Measurements from ENCODE around the gene IGLL5.
"Not testable (repeated sequence)": the region's sequence is repeated elsewhere in the genome, so short reads cannot be mapped to it uniquely, and the experiment has no call there.

Gene IGLL5

DNA sequence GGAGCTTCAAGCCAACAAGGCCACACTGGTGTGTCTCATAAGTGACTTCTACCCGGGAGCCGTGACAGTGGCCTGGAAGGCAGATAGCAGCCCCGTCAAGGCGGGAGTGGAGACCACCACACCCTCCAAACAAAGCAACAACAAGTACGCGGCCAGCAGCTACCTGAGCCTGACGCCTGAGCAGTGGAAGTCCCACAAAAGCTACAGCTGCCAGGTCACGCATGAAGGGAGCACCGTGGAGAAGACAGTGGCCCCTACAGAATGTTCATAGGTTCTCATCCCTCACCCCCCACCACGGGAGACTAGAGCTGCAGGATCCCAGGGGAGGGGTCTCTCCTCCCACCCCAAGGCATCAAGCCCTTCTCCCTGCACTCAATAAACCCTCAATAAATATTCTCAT, 18.8 kb downstream of the IGLL5 start:
- H2AFZ ChIP-seq (ENCODE audit: low read depth, low read length); H2BK15ac ChIP-seq (ENCODE audit: low read depth, poor library complexity, severe bottlenecking); H2BK12ac ChIP-seq (ENCODE audit: low read length in 2 of 2); H3K14ac ChIP-seq (ENCODE audit: low read length in 2 of 2); H2AK5ac ChIP-seq (ENCODE audit: low read length, severe bottlenecking); H3K4me3 ChIP-seq (ENCODE audit: insufficient read depth in 1 of 2, low read depth in 1 of 2, low read length in 2 of 2); H3K4me1 ChIP-seq (ENCODE audit: control insufficient read depth, insufficient read depth, low read depth, low read length); H4K8ac ChIP-seq (ENCODE audit: low read length); H3K9me3 ChIP-seq (ENCODE audit: control insufficient read depth, low read length); H3K9ac ChIP-seq (ENCODE audit: low read length); H2BK5ac ChIP-seq (ENCODE audit: low read depth, low read length, poor library complexity, severe bottlenecking); DNase-seq; H2BK120ac ChIP-seq (ENCODE audit: low read depth, low read length); H3K27ac ChIP-seq (ENCODE audit: low read length, poor library complexity, severe bottlenecking); H3K4ac ChIP-seq (ENCODE audit: low read depth in 1 of 2, low read length in 2 of 2); H3K23ac ChIP-seq (ENCODE audit: low read length in 2 of 2); H3K79me1 ChIP-seq (replicated peaks; ENCODE audit: low read length, poor library complexity, severe bottlenecking); H3K4me2 ChIP-seq (ENCODE audit: low read length, poor library complexity, severe bottlenecking); H3K36me3 ChIP-seq (ENCODE audit: control insufficient read depth in 1 of 2, insufficient read depth in 2 of 2, low read depth in 1 of 2, low read length in 2 of 2); H4K91ac ChIP-seq (ENCODE audit: low read length); H3K18ac ChIP-seq (ENCODE audit: low read depth in 1 of 2, low read length in 2 of 2): not testable (repeated sequence)
- WGBS, result 80% methylated on average over 1 of the region's 10 CpGs
- peaks cover 0 to 58% of the 10 kb centered on the region in 2 experiments for H3K27me3 ChIP-seq (ENCODE audit: control insufficient read depth in 1 of 2, insufficient read depth in 1 of 2, low read length in 2 of 2)

DNA sequence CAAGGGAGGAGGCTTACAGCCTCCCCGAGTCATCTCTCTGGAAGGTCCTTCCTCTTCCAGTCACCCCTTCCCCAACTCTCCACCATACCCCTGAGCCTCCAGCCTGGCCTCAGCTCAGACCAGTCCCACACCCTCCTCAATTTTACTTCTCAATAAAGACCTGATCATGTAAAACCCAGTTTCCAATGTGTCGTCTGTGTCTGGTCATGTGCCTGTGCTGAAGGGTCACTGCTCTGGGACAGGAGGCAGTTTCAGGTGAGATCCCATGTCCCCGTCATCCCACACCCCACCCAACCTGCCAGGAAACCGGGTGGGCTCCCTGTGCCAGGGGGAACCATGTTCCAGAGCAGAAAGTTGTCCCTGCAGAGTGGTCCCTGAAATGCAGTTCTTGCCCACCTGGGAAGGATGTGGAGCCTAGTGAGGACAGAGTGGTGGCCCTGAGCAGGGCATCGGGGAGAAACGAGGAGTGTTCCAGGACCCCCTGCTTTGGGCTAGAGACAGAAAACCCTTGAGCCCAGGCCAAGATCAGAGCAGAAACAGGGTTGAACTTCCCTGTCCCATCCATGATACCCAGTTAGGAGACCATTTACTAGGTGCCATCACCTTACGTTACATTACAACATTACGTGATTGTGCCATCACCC, 19.4 kb downstream of the IGLL5 start:
- no peak overlapping the region for H3K23ac ChIP-seq (ENCODE audit: low read length in 2 of 2)
- H3K36me3 ChIP-seq (ENCODE audit: control insufficient read depth in 1 of 2, insufficient read depth in 2 of 2, low read depth in 1 of 2, low read length in 2 of 2), result no peaks in the 10 kb centered on the region
- H3K4me3 ChIP-seq (ENCODE audit: insufficient read depth in 1 of 2, low read depth in 1 of 2, low read length in 2 of 2), result no peak overlapping the region
- no peak overlapping the region for H2BK12ac ChIP-seq (ENCODE audit: low read length in 2 of 2)
- H3K4me2 ChIP-seq (ENCODE audit: low read length, poor library complexity, severe bottlenecking), result no peak overlapping the region
- H3K18ac ChIP-seq (ENCODE audit: low read depth in 1 of 2, low read length in 2 of 2), result no peak overlapping the region
- no peak for DNase-seq
- H3K4me1 ChIP-seq (ENCODE audit: control insufficient read depth, insufficient read depth, low read depth, low read length), result no peaks in the 10 kb centered on the region
- no peak overlapping the region for H3K14ac ChIP-seq (ENCODE audit: low read length in 2 of 2)
- no peaks in the 10 kb centered on the region for H3K79me1 ChIP-seq (replicated peaks; ENCODE audit: low read length, poor library complexity, severe bottlenecking)
- H3K27me3 ChIP-seq (ENCODE audit: control insufficient read depth in 1 of 2, insufficient read depth in 1 of 2, low read length in 2 of 2), result peaks cover 0 to 56% of the 10 kb centered on the region in 2 experiments
- WGBS, result 76% methylated on average over 7 of the region's 8 CpGs
- H3K4ac ChIP-seq (ENCODE audit: low read depth in 1 of 2, low read length in 2 of 2), result no peak overlapping the region
- no peak overlapping the region for H4K91ac ChIP-seq (ENCODE audit: low read length)
- H2BK15ac ChIP-seq (ENCODE audit: low read depth, poor library complexity, severe bottlenecking), result no peak overlapping the region
- no peak overlapping the region for H2BK120ac ChIP-seq (ENCODE audit: low read depth, low read length)
- no peak overlapping the region for H2AK5ac ChIP-seq (ENCODE audit: low read length, severe bottlenecking)
- no peak overlapping the region for H3K27ac ChIP-seq (ENCODE audit: low read length, poor library complexity, severe bottlenecking)
- no peaks in the 10 kb centered on the region for H3K9me3 ChIP-seq (ENCODE audit: control insufficient read depth, low read length)
- H4K8ac ChIP-seq (ENCODE audit: low read length), result no peak overlapping the region
- no peak overlapping the region for H2BK5ac ChIP-seq (ENCODE audit: low read depth, low read length, poor library complexity, severe bottlenecking)
- H2AFZ ChIP-seq (ENCODE audit: low read depth, low read length), result no peak overlapping the region
- no peak overlapping the region for H3K9ac ChIP-seq (ENCODE audit: low read length)

DNA sequence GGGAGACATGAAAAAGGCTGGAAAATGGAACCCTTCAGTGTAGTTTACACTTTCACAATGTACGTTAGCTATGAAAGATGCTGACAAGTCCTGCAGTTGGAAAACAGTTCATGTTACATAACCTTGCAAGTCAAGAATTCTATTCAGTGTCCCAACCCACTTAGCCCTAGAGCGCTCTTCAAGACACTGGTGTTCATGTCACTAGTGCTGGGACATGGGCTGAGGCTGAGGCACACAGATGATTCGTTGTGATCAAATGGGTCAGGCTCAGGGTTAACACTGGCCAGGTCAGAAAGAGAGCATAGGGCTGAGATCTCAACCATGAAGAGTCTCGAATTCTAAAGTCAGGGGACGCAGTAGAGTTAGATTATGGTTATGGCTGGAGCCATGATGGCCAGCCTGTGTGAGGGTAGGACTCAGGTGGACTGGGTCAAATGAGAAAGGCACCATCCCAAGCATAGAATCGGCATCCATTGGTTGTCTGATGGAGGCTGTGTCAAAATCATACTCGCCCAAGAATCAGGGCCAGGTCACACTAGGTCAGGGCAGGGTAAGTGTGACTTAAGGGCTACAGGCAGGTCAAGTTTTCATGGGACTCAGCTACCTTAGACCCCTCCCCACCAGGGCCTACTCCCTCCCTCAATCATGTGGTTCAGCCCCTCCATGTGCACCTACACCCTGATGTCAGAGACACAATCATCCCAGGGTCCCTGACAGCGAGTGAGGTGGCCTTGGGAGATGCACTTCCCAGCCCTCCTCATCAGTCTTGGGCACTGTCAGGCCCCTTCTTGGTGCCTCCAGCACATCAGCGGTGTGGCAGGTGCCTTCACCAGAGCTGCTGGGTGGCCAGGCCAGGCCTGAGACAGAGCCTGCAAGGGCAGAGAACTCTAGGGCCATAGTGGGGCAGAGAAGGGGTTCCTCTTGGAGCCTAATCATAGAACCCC, 20.2 kb downstream of the IGLL5 start:
- Histone ChIP-seq H3K27ac (ENCODE audit: low read length, poor library complexity, severe bottlenecking) (no peak overlapping the region), H3K4ac (ENCODE audit: low read depth in 1 of 2, low read length in 2 of 2) (no peak overlapping the region), H3K18ac (ENCODE audit: low read depth in 1 of 2, low read length in 2 of 2) (no peak overlapping the region), H3K4me3 (ENCODE audit: insufficient read depth in 1 of 2, low read depth in 1 of 2, low read length in 2 of 2) (no peak overlapping the region), H3K27me3 (ENCODE audit: control insufficient read depth in 1 of 2, insufficient read depth in 1 of 2, low read length in 2 of 2) (peaks cover 0 to 48% of the 10 kb centered on the region in 2 experiments), H3K23ac (ENCODE audit: low read length in 2 of 2) (no peak overlapping the region), H3K36me3 (ENCODE audit: control insufficient read depth in 1 of 2, insufficient read depth in 2 of 2, low read depth in 1 of 2, low read length in 2 of 2) (no peaks in the 10 kb centered on the region), H2BK12ac (ENCODE audit: low read length in 2 of 2) (no peak overlapping the region), H4K91ac (ENCODE audit: low read length) (no peak overlapping the region), H2BK120ac (ENCODE audit: low read depth, low read length) (no peak overlapping the region), H3K4me1 (ENCODE audit: control insufficient read depth, insufficient read depth, low read depth, low read length) (no peaks in the 10 kb centered on the region), H3K4me2 (ENCODE audit: low read length, poor library complexity, severe bottlenecking) (no peak overlapping the region), H4K8ac (ENCODE audit: low read length) (no peak overlapping the region), H2AFZ (ENCODE audit: low read depth, low read length) (no peak overlapping the region), H2AK5ac (ENCODE audit: low read length, severe bottlenecking) (no peak overlapping the region), H3K9me3 (ENCODE audit: control insufficient read depth, low read length) (no peaks in the 10 kb centered on the region), H3K9ac (ENCODE audit: low read length) (no peak overlapping the region), H3K14ac (ENCODE audit: low read length in 2 of 2) (no peak overlapping the region), H2BK15ac (ENCODE audit: low read depth, poor library complexity, severe bottlenecking) (no peak overlapping the region), H3K79me1 (replicated peaks; ENCODE audit: low read length, poor library complexity, severe bottlenecking) (no peaks in the 10 kb centered on the region), H2BK5ac (ENCODE audit: low read depth, low read length, poor library complexity, severe bottlenecking) (no peak overlapping the region)
- 64% methylated on average over 8 of the region's 9 CpGs for WGBS
- no peak for DNase-seq

DNA sequence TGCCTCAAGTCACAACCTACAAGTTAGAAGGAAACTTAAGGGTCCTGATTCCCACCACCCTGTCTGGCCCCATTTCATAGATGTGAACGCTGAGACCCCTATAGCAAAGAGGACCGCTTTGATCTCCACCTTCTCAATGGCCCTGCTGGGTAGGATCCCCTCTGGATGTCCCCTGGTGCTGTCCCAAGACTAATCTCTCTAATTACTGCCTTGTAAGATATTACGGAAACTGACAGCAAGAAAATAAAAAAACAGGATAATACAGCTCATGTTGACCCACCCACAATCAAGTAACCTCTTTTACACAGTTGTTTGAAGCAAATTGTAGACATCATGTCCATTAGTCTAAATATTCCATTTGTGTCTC, 20.9 kb downstream of the IGLL5 start:
- Histone ChIP-seq H3K4me2 (ENCODE audit: low read length, poor library complexity, severe bottlenecking) (no peak overlapping the region), H2AK5ac (ENCODE audit: low read length, severe bottlenecking) (no peak overlapping the region), H2BK15ac (ENCODE audit: low read depth, poor library complexity, severe bottlenecking) (no peak overlapping the region), H2BK12ac (ENCODE audit: low read length in 2 of 2) (no peak overlapping the region), H3K36me3 (ENCODE audit: control insufficient read depth in 1 of 2, insufficient read depth in 2 of 2, low read depth in 1 of 2, low read length in 2 of 2) (no peaks in the 10 kb centered on the region), H3K4ac (ENCODE audit: low read depth in 1 of 2, low read length in 2 of 2) (no peak overlapping the region), H3K27me3 (ENCODE audit: control insufficient read depth in 1 of 2, insufficient read depth in 1 of 2, low read length in 2 of 2) (peaks cover 0 to 48% of the 10 kb centered on the region in 2 experiments), H2AFZ (ENCODE audit: low read depth, low read length) (no peak overlapping the region), H3K14ac (ENCODE audit: low read length in 2 of 2) (no peak overlapping the region), H3K27ac (ENCODE audit: low read length, poor library complexity, severe bottlenecking) (no peak overlapping the region), H4K91ac (ENCODE audit: low read length) (no peak overlapping the region), H3K4me3 (ENCODE audit: insufficient read depth in 1 of 2, low read depth in 1 of 2, low read length in 2 of 2) (no peak overlapping the region), H3K18ac (ENCODE audit: low read depth in 1 of 2, low read length in 2 of 2) (no peak overlapping the region), H2BK120ac (ENCODE audit: low read depth, low read length) (no peak overlapping the region), H4K8ac (ENCODE audit: low read length) (no peak overlapping the region), H2BK5ac (ENCODE audit: low read depth, low read length, poor library complexity, severe bottlenecking) (no peak overlapping the region), H3K4me1 (ENCODE audit: control insufficient read depth, insufficient read depth, low read depth, low read length) (no peaks in the 10 kb centered on the region), H3K9me3 (ENCODE audit: control insufficient read depth, low read length) (no peaks in the 10 kb centered on the region), H3K23ac (ENCODE audit: low read length in 2 of 2) (no peak overlapping the region), H3K79me1 (replicated peaks; ENCODE audit: low read length, poor library complexity, severe bottlenecking) (no peaks in the 10 kb centered on the region), H3K9ac (ENCODE audit: low read length) (no peak overlapping the region)
- no peak for DNase-seq
- 52% methylated on average over 3 of the region's 3 CpGs for WGBS

All from mesenchymal stem cell (in vitro differentiated cells and primary cell).